ENCODE results near the gene CNTD1. TPM values are rescaled to one million over a fixed set of nuclear protein-coding genes. Genes with fewer than 3 reads are reported as not detected.

The CNTD1 gene
- total RNA-seq, 1 experiment from 2014 or later, result not detected

DNA sequence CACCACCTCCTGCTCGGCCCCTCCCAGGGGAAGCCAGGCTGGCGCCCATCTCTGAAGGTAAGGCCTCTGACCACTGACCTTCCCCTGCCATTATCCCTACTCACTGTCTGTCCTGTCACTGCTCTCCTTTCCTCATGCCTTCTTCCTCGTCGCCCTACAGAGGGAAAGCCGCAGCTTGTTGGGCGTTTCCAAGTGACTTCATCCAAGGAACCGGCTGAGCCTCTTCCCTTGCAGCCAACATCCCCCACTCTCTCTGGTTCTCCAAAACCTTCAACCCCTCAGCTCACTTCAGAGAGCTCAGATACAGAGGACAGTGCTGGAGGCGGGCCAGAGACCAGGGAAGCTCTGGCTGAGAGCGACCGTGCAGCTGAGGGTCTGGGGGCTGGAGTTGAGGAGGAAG, 3.2 kb upstream of the CNTD1 start:
- peaks cover 15% of the 10 kb centered on the region for H3F3A ChIP-seq (ENCODE audit: insufficient read depth, low read depth)
- peaks cover 6% of the 10 kb centered on the region; the same call in 1 of the 2 replicates for H3K36me3 ChIP-seq (ENCODE audit: low read depth)
- H3K4me2 ChIP-seq, result no peak overlapping the region
- peaks cover 12% of the 10 kb centered on the region for H3K4me1 ChIP-seq (replicated peaks; ENCODE audit: insufficient read depth)
- H3K27ac ChIP-seq, result no peak overlapping the region
- H3K9me2 ChIP-seq (ENCODE audit: insufficient read depth), result no peaks in the 10 kb centered on the region
- DNase-seq, result no peak
- peaks cover 22% of the 10 kb centered on the region for H3K79me2 ChIP-seq (ENCODE audit: low read depth)
- intact Hi-C loops (cut with micrococcal nuclease; ENCODE audit: unreplicated experiment), result no loop called here
- no peak for TF ChIP-seq EZH2 (IDR thresholded peaks at IDR 0.05; ENCODE audit: low read depth)
- no peak for TF ChIP-seq CTCF (conservative IDR thresholded peaks at IDR 0.05)
- ChIA-PET POLR2A (ENCODE audit: unreplicated experiment) (interaction anchor here (0.6 kb wide), 1 partner anchor 23 kb away, joined by 4 read pairs; no protein-coding TSS in a partner anchor), CTCF (interaction anchor here (0.5 kb wide), 1 partner anchor 18 kb away, joined by 3 read pairs; no protein-coding TSS in a partner anchor)
- no peaks in the 10 kb centered on the region for H3K9me3 ChIP-seq (ENCODE audit: insufficient read depth, low read depth)
- no peaks in the 10 kb centered on the region for H4K20me1 ChIP-seq (ENCODE audit: insufficient read depth)
- no TSS peak for BruUV-seq (replicated peaks)
- no peaks in the 10 kb centered on the region for H3K27me3 ChIP-seq (ENCODE audit: insufficient read depth, low read depth)
- H2AFZ ChIP-seq, result no peak overlapping the region
- no peak overlapping the region for H3K4me3 ChIP-seq

GRCh38 chr17:42796066-42796758, 2.4 kb upstream of the CNTD1 start:
- no TSS peak for BruUV-seq (replicated peaks)
- POLR2A ChIA-PET (ENCODE audit: unreplicated experiment), result interaction anchor here (0.6 kb wide), 1 partner anchor 22 kb away, joined by 4 read pairs; no protein-coding TSS in a partner anchor
- TF ChIP-seq CTCF (conservative IDR thresholded peaks at IDR 0.05), result no peak
- TF ChIP-seq EZH2 (IDR thresholded peaks at IDR 0.05; ENCODE audit: low read depth), result no peak

DNA sequence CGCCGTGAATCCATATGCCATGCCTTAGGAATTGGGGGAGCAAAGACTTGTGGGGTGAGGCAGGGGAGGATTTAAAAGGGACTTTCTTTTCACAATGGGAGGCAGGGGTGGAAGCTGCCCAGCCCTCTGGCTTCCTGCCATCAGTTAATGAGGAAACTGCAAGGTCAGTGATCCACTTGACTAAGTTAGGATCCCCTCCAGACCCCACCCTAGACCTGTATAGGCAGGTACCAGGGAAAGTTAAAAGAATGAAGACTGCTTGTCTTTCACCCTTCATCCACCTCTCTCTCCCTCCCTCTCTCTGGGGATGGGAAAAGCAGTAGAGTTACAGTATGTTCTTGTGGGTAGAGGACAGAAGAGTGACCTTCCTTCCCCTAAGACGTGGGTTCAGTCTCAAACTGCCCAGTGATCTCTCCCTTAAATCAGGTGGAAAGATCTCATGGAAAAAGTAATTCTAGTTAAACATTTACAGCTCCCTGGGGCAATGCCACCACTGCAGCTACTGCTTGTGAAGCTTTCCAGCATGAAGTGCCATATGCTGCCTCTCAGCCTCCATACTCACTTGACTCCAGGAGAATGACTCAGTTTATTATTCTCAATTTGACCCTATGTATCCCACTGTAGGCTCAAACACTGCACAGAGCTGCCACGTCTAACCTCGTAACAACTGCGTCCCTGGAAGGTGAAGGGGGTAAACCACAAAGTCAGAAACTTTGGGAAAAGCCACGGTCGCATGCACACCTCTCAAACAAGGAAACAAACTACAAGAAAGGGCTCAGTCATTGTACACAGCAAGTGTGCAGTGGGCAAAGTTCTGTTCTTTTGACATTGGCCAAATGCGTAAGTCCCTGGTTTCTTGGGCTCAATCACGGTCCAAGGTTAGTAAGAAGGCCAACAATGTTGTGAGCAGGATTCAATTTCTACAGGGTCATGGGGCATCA, 1.3 kb upstream of the CNTD1 start:
- H3K4me2 ChIP-seq, result peak overlapping the region; percentile 95
- TF ChIP-seq EZH2 (IDR thresholded peaks at IDR 0.05; ENCODE audit: low read depth), result no peak
- TF ChIP-seq CTCF (conservative IDR thresholded peaks at IDR 0.05), result no peak
- 0 out of 2 replicates have a peak, but pooled peaks cover 4% of the 10 kb centered on the region for H3F3A ChIP-seq (ENCODE audit: insufficient read depth, low read depth)
- no peak overlapping the region for H3K27ac ChIP-seq
- H2AFZ ChIP-seq, result peak overlapping the region; percentile 89; the same call in 1 of the 2 replicates
- no peaks in the 10 kb centered on the region for H4K20me1 ChIP-seq (ENCODE audit: insufficient read depth)
- TSS peak; percentile 85 for BruUV-seq (replicated peaks)
- H3K4me3 ChIP-seq, result peak overlapping the region; percentile 88
- H3K36me3 ChIP-seq (ENCODE audit: low read depth), result peaks cover 6% of the 10 kb centered on the region; the same call in 1 of the 2 replicates
- H3K9me3 ChIP-seq (ENCODE audit: insufficient read depth, low read depth), result no peaks in the 10 kb centered on the region
- ChIA-PET POLR2A (ENCODE audit: unreplicated experiment) (interaction anchor here (0.6 to 0.7 kb wide), 3 partner anchors 24 to 563 kb away, joined by 3 to 9 read pairs (median 4); partner anchors contain the start of genes AARSD1 and VPS25), CTCF (interaction anchor here (0.6 kb wide), 1 partner anchor 381 kb away, joined by 3 read pairs; no protein-coding TSS in a partner anchor)
- H3K4me1 ChIP-seq (replicated peaks; ENCODE audit: insufficient read depth), result peaks cover 12% of the 10 kb centered on the region
- H3K9me2 ChIP-seq (ENCODE audit: insufficient read depth), result no peaks in the 10 kb centered on the region
- H3K27me3 ChIP-seq (ENCODE audit: insufficient read depth, low read depth), result no peaks in the 10 kb centered on the region
- H3K79me2 ChIP-seq (ENCODE audit: low read depth), result peaks cover 22% of the 10 kb centered on the region
- no peak for DNase-seq
- intact Hi-C loops (cut with micrococcal nuclease; ENCODE audit: unreplicated experiment), result no loop called here

More at GRCh38 chr17:42796066-42796758, 2.4 kb upstream of the CNTD1 start:
- Histone ChIP-seq H3K27me3 (ENCODE audit: insufficient read depth, low read depth) (no peaks in the 10 kb centered on the region), H3K4me1 (replicated peaks; ENCODE audit: insufficient read depth) (peaks cover 12% of the 10 kb centered on the region), H3K4me3 (no peak overlapping the region), H3K27ac (no peak overlapping the region), H3K36me3 (ENCODE audit: low read depth) (peaks cover 6% of the 10 kb centered on the region; the same call in 1 of the 2 replicates), H3K9me3 (ENCODE audit: insufficient read depth, low read depth) (no peaks in the 10 kb centered on the region), H3F3A (ENCODE audit: insufficient read depth, low read depth) (peaks cover 10% of the 10 kb centered on the region), H3K4me2 (no peak overlapping the region), H3K9me2 (ENCODE audit: insufficient read depth) (no peaks in the 10 kb centered on the region), H2AFZ (no peak overlapping the region), H4K20me1 (ENCODE audit: insufficient read depth) (no peaks in the 10 kb centered on the region), H3K79me2 (ENCODE audit: low read depth) (peaks cover 22% of the 10 kb centered on the region)
- CTCF ChIA-PET, result no interaction called here
- DNase-seq, result no peak
- intact Hi-C loops (cut with micrococcal nuclease; ENCODE audit: unreplicated experiment), result no loop called here

All from PC-9 (cell line).